Measurements from ENCODE around the gene SUSD3. TPM values are rescaled to one million over a fixed set of nuclear protein-coding genes. Genes with fewer than 3 reads are reported as not detected.

The SUSD3 gene
- total and polyA plus RNA-seq, 4 donors, result 4.1 to 19.2 (median 11.8) TPM

DNA sequence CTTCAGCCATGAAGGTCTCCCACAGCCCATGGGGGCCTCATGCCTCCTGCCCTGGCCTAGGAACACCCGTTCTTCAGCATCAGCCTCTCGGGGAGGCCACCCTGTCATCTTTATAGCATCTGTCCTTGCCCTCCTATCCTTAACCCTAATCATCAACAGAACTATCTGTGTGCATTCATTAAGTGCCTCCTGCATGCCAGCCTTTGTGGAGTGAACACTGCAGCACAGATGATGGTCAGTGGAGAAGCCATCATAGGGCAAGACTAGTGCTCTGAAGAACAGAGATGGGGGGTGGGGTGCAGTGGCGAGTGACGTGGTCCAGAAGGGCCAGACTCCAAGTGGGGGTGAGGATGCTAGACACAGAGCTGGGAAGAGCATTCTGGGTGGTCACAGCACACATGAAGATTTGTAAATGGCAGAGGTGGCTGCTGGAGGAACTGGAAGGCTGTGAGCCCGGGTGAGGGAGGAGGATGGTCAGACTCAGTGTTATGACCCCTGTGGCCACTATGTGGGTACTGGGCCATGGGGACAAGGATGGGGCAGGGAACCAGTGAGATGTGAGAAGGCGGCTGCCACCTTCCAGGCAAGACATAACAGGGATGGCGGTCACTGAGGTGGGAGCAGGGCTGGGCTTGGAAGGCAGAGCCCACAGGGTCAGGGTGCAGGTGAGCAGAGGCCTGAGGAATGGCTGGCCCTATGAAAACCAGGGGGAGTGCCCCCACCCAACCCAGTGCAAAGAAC is 33.9 kb downstream of the SUSD3 start:
- peaks cover 6 to 26% (median 12%) of the 10 kb centered on the region in 4 donors for H3K4me1 ChIP-seq (ENCODE audit: control insufficient read depth in 4 of 4, insufficient read depth in 4 of 4, low read length in 3 of 4)
- no peak for TF ChIP-seq FOXA2 (IDR thresholded peaks at IDR 0.05)
- TF ChIP-seq, protein P1, sequence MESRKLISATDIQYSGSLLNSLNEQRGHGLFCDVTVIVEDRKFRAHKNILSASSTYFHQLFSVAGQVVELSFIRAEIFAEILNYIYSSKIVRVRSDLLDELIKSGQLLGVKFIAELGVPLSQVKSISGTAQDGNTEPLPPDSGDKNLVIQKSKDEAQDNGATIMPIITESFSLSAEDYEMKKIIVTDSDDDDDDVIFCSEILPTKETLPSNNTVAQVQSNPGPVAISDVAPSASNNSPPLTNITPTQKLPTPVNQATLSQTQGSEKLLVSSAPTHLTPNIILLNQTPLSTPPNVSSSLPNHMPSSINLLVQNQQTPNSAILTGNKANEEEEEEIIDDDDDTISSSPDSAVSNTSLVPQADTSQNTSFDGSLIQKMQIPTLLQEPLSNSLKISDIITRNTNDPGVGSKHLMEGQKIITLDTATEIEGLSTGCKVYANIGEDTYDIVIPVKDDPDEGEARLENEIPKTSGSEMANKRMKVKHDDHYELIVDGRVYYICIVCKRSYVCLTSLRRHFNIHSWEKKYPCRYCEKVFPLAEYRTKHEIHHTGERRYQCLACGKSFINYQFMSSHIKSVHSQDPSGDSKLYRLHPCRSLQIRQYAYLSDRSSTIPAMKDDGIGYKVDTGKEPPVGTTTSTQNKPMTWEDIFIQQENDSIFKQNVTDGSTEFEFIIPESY (IDR thresholded peaks at IDR 0.05), result no peak
- TF ChIP-seq FOXA1 (IDR thresholded peaks at IDR 0.05), result no peak
- TF ChIP-seq NR2F2 (IDR thresholded peaks at IDR 0.05), result no peak
- no peak for TF ChIP-seq TAF1 (conservative IDR thresholded peaks at IDR 0.05)
- TF ChIP-seq, protein P2, sequence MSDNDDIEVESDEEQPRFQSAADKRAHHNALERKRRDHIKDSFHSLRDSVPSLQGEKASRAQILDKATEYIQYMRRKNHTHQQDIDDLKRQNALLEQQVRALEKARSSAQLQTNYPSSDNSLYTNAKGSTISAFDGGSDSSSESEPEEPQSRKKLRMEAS (IDR thresholded peaks at IDR 0.05), result no peak
- TF ChIP-seq HNF4A (conservative IDR thresholded peaks at IDR 0.05), result no peak
- no peak for TF ChIP-seq GABPA (IDR thresholded peaks at IDR 0.05 in 1 of 2, conservative IDR thresholded peaks at IDR 0.05 in 1 of 2)
- TF ChIP-seq, protein P3, sequence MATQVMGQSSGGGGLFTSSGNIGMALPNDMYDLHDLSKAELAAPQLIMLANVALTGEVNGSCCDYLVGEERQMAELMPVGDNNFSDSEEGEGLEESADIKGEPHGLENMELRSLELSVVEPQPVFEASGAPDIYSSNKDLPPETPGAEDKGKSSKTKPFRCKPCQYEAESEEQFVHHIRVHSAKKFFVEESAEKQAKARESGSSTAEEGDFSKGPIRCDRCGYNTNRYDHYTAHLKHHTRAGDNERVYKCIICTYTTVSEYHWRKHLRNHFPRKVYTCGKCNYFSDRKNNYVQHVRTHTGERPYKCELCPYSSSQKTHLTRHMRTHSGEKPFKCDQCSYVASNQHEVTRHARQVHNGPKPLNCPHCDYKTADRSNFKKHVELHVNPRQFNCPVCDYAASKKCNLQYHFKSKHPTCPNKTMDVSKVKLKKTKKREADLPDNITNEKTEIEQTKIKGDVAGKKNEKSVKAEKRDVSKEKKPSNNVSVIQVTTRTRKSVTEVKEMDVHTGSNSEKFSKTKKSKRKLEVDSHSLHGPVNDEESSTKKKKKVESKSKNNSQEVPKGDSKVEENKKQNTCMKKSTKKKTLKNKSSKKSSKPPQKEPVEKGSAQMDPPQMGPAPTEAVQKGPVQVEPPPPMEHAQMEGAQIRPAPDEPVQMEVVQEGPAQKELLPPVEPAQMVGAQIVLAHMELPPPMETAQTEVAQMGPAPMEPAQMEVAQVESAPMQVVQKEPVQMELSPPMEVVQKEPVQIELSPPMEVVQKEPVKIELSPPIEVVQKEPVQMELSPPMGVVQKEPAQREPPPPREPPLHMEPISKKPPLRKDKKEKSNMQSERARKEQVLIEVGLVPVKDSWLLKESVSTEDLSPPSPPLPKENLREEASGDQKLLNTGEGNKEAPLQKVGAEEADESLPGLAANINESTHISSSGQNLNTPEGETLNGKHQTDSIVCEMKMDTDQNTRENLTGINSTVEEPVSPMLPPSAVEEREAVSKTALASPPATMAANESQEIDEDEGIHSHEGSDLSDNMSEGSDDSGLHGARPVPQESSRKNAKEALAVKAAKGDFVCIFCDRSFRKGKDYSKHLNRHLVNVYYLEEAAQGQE (IDR thresholded peaks at IDR 0.05), result no peak
- TF ChIP-seq EGR1 (IDR thresholded peaks at IDR 0.05; ENCODE audit: low read depth in 2 of 2), result no peak
- TF ChIP-seq, protein P4, sequence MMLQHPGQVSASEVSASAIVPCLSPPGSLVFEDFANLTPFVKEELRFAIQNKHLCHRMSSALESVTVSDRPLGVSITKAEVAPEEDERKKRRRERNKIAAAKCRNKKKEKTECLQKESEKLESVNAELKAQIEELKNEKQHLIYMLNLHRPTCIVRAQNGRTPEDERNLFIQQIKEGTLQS (IDR thresholded peaks at IDR 0.05), result no peak
- no peak for TF ChIP-seq RAD21 (IDR thresholded peaks at IDR 0.05)
- no peak overlapping the region for H3K9ac ChIP-seq (ENCODE audit: low read depth in 1 of 2, low read length in 2 of 2)
- no peak overlapping the region for H3K27ac ChIP-seq (ENCODE audit: low read depth in 1 of 2, low read length in 2 of 2)
- no peaks in the 10 kb centered on the region for H3K36me3 ChIP-seq (ENCODE audit: control insufficient read depth in 4 of 4, insufficient read depth in 3 of 4, low read depth in 1 of 4, low read length in 3 of 4)
- H3K27me3 ChIP-seq (ENCODE audit: control insufficient read depth in 4 of 4, insufficient read depth in 4 of 4, low read length in 3 of 4), result no peaks in the 10 kb centered on the region
- WGBS, result 92% methylated on average over 7 of the region's 7 CpGs
- H3K9me3 ChIP-seq (ENCODE audit: control insufficient read depth in 4 of 4, low read length in 3 of 4), result no peaks in the 10 kb centered on the region
- no peak overlapping the region for H3K4me3 ChIP-seq (ENCODE audit: low read depth in 1 of 3, low read length in 3 of 3)
- DNase-seq (ENCODE audit: low spot score), result peak; percentile 30

DNA sequence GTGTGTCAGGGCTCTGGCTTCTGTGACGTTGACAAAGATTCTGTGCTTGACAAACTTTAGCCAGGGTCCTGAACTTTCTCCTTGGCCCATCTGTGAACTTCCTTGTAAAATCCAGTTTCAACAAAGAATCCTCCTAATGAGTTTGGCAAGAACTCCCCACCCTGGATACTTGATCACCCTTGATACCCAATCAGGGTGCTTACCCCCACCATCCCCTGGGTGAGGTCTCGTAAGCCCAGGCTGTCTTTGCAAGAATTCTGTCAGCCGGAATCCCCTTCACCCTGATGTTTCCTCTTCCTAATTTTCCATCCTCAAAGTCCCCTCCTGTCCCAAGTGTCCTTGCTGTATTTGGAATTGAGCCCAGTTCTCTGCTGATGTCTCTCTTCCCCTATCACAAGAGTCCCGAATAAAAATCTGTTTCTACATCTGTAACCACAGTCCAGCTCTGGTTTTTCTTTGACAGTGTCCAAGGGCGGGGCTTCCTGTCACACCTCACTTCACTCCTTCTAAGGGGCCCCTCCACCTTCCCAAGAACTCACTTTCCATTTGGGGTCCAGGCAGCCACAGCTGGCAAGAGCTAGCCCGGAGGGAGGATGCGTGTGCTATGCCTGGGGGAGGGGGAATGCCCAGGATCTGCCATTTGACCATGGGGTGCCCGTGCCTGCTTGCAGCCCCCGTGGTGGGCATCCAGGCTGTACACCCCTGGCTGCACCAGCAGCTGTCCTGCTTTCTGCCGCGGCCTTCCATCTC is 34.8 kb downstream of the SUSD3 start:
- Histone ChIP-seq H3K27me3 (ENCODE audit: control insufficient read depth in 4 of 4, insufficient read depth in 4 of 4, low read length in 3 of 4) (no peaks in the 10 kb centered on the region), H3K9ac (ENCODE audit: low read depth in 1 of 2, low read length in 2 of 2) (no peak overlapping the region), H3K36me3 (ENCODE audit: control insufficient read depth in 4 of 4, insufficient read depth in 3 of 4, low read depth in 1 of 4, low read length in 3 of 4) (no peaks in the 10 kb centered on the region), H3K4me1 (ENCODE audit: control insufficient read depth in 4 of 4, insufficient read depth in 4 of 4, low read length in 3 of 4) (peaks cover 6 to 31% (median 18%) of the 10 kb centered on the region in 4 donors), H3K27ac (ENCODE audit: low read depth in 1 of 2, low read length in 2 of 2) (no peak overlapping the region), H3K4me3 (ENCODE audit: low read depth in 1 of 3, low read length in 3 of 3) (no peak overlapping the region), H3K9me3 (ENCODE audit: control insufficient read depth in 4 of 4, low read length in 3 of 4) (no peaks in the 10 kb centered on the region)
- DNase-seq (ENCODE audit: low spot score), result no peak
- TF ChIP-seq NR2F2 (IDR thresholded peaks at IDR 0.05), result peak; percentile 19
- TF ChIP-seq, protein P5, sequence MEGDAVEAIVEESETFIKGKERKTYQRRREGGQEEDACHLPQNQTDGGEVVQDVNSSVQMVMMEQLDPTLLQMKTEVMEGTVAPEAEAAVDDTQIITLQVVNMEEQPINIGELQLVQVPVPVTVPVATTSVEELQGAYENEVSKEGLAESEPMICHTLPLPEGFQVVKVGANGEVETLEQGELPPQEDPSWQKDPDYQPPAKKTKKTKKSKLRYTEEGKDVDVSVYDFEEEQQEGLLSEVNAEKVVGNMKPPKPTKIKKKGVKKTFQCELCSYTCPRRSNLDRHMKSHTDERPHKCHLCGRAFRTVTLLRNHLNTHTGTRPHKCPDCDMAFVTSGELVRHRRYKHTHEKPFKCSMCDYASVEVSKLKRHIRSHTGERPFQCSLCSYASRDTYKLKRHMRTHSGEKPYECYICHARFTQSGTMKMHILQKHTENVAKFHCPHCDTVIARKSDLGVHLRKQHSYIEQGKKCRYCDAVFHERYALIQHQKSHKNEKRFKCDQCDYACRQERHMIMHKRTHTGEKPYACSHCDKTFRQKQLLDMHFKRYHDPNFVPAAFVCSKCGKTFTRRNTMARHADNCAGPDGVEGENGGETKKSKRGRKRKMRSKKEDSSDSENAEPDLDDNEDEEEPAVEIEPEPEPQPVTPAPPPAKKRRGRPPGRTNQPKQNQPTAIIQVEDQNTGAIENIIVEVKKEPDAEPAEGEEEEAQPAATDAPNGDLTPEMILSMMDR (IDR thresholded peaks at IDR 0.05; ENCODE audit: low read depth, low read length, missing input control), result no peak
- 60% methylated on average over 11 of the region's 11 CpGs for WGBS
